GM23248 (cell line): ENCODE data around the gene CCT7.

ENCODE experiments used
- EZH2 ChIP-seq: fragments of 200-600 bp; sonication (generic); IDR thresholded peaks from 2 replicates; pipeline ENCODE4 v1.6.1; 2018; ENCODE audit warnings: antibody characterized with exemption, mild to moderate bottlenecking; ENCODE audit not compliant: insufficient read depth, poor library complexity, severe bottlenecking
- EZH2phosphoT487 ChIP-seq: fragments of 200-600 bp; sonication (generic); IDR thresholded peaks from 2 replicates; pipeline ENCODE4 v1.6.1; 2018; ENCODE audit warnings: antibody characterized with exemption, moderate library complexity, mild to moderate bottlenecking, low read depth; ENCODE audit not compliant: insufficient read depth

DNA sequence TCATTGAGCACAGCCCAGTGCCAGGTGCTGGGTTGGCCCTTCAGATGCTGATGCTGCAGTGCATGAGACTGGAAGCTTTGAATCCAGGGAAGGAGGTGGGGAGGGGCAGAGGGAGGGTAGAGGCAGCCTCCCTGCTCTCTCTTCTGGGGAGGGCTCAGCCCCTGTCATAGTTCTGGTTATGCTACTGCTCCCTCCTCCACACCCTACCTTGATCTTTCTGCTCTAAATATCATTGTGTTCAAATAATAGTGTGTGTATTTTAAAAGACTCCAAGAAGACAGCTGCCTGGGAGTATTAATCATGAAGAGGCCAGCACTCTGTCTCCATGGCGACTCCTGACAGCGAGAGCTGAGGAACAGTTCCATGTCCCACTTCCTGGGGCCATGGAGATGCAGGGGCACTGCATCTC is 63.0 kb downstream of the CCT7 start:
- TF ChIP-seq EZH2 (no peak), EZH2phosphoT487 (no peak)
